ENCODE measurements around the gene CEL.

CEL gene

GRCh38 chr9:133032171-133032570 lies 29.6 kb upstream of the CEL start:
- TF ChIP-seq EP300 (IDR thresholded peaks at IDR 0.05; ENCODE audit: borderline replicate concordance) (no peak), TAF1 (IDR thresholded peaks at IDR 0.05; ENCODE audit: low read depth) (no peak), FOXM1 (IDR thresholded peaks at IDR 0.05; ENCODE audit: borderline replicate concordance, low read depth) (no peak), ZBTB7A (IDR thresholded peaks at IDR 0.05; ENCODE audit: low read depth) (no peak)
- TF ChIP-seq, protein P1, sequence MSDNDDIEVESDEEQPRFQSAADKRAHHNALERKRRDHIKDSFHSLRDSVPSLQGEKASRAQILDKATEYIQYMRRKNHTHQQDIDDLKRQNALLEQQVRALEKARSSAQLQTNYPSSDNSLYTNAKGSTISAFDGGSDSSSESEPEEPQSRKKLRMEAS (IDR thresholded peaks at IDR 0.05): no peak

DNA sequence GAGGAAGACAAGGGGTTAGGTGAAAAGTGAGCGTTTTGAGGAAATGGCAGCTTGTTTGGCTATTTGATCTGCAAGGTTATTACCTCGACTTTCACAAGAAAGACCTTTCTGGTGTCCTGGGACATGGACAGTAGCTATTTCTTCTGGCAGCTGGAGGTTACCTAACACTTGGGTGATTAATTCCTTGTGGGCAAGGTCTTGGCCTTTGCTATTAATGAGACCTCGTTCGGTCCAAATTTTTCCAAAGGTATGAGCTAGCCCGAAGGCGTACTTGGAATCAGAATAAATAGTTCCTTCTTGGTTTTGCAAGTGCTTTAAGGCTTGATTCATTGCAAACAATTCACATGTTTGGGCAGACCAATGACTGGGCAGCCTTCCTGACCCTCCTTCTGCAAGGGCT lies 26.1 kb upstream of the CEL start:
- TF ChIP-seq EGR1 (IDR thresholded peaks at IDR 0.05): no peak
- no peak for TF ChIP-seq CEBPB (IDR thresholded peaks at IDR 0.05)
- TF ChIP-seq TAF1 (IDR thresholded peaks at IDR 0.05; ENCODE audit: low read depth): no peak
- no peak for TF ChIP-seq REST (IDR thresholded peaks at IDR 0.05; ENCODE audit: low read depth)
- no peak for TF ChIP-seq TCF12 (IDR thresholded peaks at IDR 0.05; ENCODE audit: low read depth)
- no peak for TF ChIP-seq NFIC (IDR thresholded peaks at IDR 0.05)
- TF ChIP-seq, protein P1 (IDR thresholded peaks at IDR 0.05): no peak
- no peak for TF ChIP-seq CREB1 (IDR thresholded peaks at IDR 0.05; ENCODE audit: low read depth)
- no peak for TF ChIP-seq TEAD4 (IDR thresholded peaks at IDR 0.05)
- no peak for TF ChIP-seq ZBTB7A (IDR thresholded peaks at IDR 0.05; ENCODE audit: low read depth)
- no peak for TF ChIP-seq RAD21 (IDR thresholded peaks at IDR 0.05; ENCODE audit: low read depth)
- no peak for TF ChIP-seq EP300 (IDR thresholded peaks at IDR 0.05; ENCODE audit: borderline replicate concordance)
- TF ChIP-seq YY1 (IDR thresholded peaks at IDR 0.05; ENCODE audit: low read depth): no peak
- TF ChIP-seq USF1 (IDR thresholded peaks at IDR 0.05): no peak
- no peak for TF ChIP-seq FOXM1 (IDR thresholded peaks at IDR 0.05; ENCODE audit: borderline replicate concordance, low read depth)

- TF ChIP-seq USF1 (IDR thresholded peaks at IDR 0.05) (no peak), REST (IDR thresholded peaks at IDR 0.05; ENCODE audit: low read depth) (no peak), CREB1 (IDR thresholded peaks at IDR 0.05; ENCODE audit: low read depth) (no peak), ZBTB7A (IDR thresholded peaks at IDR 0.05; ENCODE audit: low read depth) (no peak), TAF1 (IDR thresholded peaks at IDR 0.05; ENCODE audit: low read depth) (no peak), CEBPB (IDR thresholded peaks at IDR 0.05) (no peak), EGR1 (IDR thresholded peaks at IDR 0.05) (no peak), YY1 (IDR thresholded peaks at IDR 0.05; ENCODE audit: low read depth) (no peak), FOXM1 (IDR thresholded peaks at IDR 0.05; ENCODE audit: borderline replicate concordance, low read depth) (no peak), EP300 (IDR thresholded peaks at IDR 0.05; ENCODE audit: borderline replicate concordance) (no peak), TEAD4 (IDR thresholded peaks at IDR 0.05) (no peak), RAD21 (IDR thresholded peaks at IDR 0.05; ENCODE audit: low read depth) (no peak), TCF12 (IDR thresholded peaks at IDR 0.05; ENCODE audit: low read depth) (no peak)
Observed at GRCh38 chr9:133037775-133038515, 23.8 kb upstream of the CEL start.

DNA sequence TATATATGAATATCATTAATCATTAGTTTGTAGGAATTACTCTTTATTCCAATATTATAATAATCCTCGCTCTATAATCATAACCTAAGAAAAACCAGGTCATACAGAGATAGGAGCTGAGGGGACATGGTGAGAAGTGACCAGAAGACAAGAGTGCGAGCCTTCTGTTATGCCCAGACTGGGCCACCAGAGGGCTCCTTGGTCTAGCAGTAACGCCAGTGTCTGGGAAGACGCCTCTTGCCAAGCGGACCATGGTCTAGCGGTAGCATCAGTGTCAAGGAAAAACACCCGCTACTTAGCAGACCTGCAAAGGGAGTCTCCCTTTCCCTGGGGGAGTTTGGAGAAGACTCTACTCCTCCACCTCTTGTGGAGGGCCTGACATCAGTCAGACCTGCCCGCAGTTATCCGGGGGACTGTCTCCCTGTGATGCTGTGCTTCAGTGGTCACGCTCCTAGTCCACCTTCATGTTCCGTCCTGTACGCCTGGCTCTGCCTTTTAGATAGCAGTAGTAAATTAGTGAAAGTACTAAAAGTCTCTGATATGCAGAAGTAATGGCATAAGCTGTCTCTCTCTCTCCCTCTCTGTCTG lies 20.8 kb upstream of the CEL start:
- TF ChIP-seq RAD21 (IDR thresholded peaks at IDR 0.05; ENCODE audit: low read depth): peak; percentile 34; the same call in 1 of the 2 replicates

DNA sequence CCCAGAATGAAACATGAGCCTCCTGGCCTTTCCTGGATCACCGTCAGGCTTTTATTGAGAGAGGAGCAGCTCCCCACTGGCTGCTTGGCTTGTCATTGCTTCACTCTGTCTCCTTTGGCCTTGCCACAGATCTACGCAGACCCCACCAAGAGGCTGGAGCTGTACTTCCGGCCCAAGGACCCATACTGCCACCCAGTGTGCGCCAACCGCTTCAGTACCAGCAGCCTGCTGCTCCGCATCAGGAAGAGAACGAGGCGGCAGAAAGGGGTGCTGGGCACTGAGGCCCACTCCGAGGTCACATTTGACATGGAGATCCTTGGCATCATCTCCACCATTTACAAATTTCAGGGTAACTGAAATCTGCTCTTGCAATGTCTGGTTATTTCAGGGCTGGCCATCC lies 19.8 kb upstream of the CEL start:
- TF ChIP-seq, protein P1 (IDR thresholded peaks at IDR 0.05): no peak
- TF ChIP-seq CEBPB (IDR thresholded peaks at IDR 0.05): no peak
- TF ChIP-seq NFIC (IDR thresholded peaks at IDR 0.05): no peak
- TF ChIP-seq EGR1 (IDR thresholded peaks at IDR 0.05): no peak
- TF ChIP-seq ZBTB7A (IDR thresholded peaks at IDR 0.05; ENCODE audit: low read depth): no peak
- no peak for TF ChIP-seq FOXM1 (IDR thresholded peaks at IDR 0.05; ENCODE audit: borderline replicate concordance, low read depth)
- no peak for TF ChIP-seq TAF1 (IDR thresholded peaks at IDR 0.05; ENCODE audit: low read depth)
- no peak for TF ChIP-seq REST (IDR thresholded peaks at IDR 0.05; ENCODE audit: low read depth)
- no peak for TF ChIP-seq YY1 (IDR thresholded peaks at IDR 0.05; ENCODE audit: low read depth)
- no peak for TF ChIP-seq TCF12 (IDR thresholded peaks at IDR 0.05; ENCODE audit: low read depth)
- no peak for TF ChIP-seq USF1 (IDR thresholded peaks at IDR 0.05)
- TF ChIP-seq EP300 (IDR thresholded peaks at IDR 0.05; ENCODE audit: borderline replicate concordance): no peak
- no peak for TF ChIP-seq CREB1 (IDR thresholded peaks at IDR 0.05; ENCODE audit: low read depth)
- no peak for TF ChIP-seq RAD21 (IDR thresholded peaks at IDR 0.05; ENCODE audit: low read depth)
- no peak for TF ChIP-seq TEAD4 (IDR thresholded peaks at IDR 0.05)
